Nucleus accumbens (tissue), 56 donors: ENCODE results near the gene TUBB4B.
"Not testable (repeated sequence)": the region's sequence is repeated elsewhere in the genome, so short reads cannot be mapped to it uniquely, and the experiment has no call there.

ENCODE experiments used
- DNase-seq, 56 donors: peaks; one replicate each; lab custom pipeline; 2025; lab: John Stamatoyannopoulos, UW

TUBB4B gene

GRCh38 chr9:137234055-137234697 lies 6.9 kb upstream of the TUBB4B start:
- no peak for DNase-seq

- DNase-seq = no peak
Measured at GRCh38 chr9:137234758-137235423, 6.2 kb upstream of the TUBB4B start.

- DNase-seq = no peak
Measured at GRCh38 chr9:137235424-137236237, 5.5 kb upstream of the TUBB4B start.

GRCh38 chr9:137236238-137236935 lies 4.7 kb upstream of the TUBB4B start:
- DNase-seq = peak in 53 of 56 donors; percentile 11 to 89 (median 66)

- DNase-seq = peak in 5 of 56 donors; percentile 12 to 39 (median 28)
Measured at GRCh38 chr9:137236936-137237421, 4.1 kb upstream of the TUBB4B start.

GRCh38 chr9:137237759-137238726 lies 3.0 kb upstream of the TUBB4B start:
- peak in 50 of 56 donors; percentile 11 to 89 (median 60) for DNase-seq

GRCh38 chr9:137239541-137240200 lies 1.4 kb upstream of the TUBB4B start:
- not testable (repeated sequence) for DNase-seq

- peak in 53 of 56 donors; percentile 23 to 88 (median 78) for DNase-seq
Measured at GRCh38 chr9:137240318-137240840, 708 bp upstream of the TUBB4B start.

- DNase-seq = peak in 14 of 56 donors; percentile 16 to 79 (median 38)
Measured at GRCh38 chr9:137241490-137242268, 592 bp downstream of the TUBB4B start.

- no peak for DNase-seq
Measured at GRCh38 chr9:137242269-137243203, 1.4 kb downstream of the TUBB4B start.

- DNase-seq = not testable (repeated sequence)
Measured at GRCh38 chr9:137243266-137243625, 2.2 kb downstream of the TUBB4B start.

GRCh38 chr9:137243626-137244485 lies 2.8 kb downstream of the TUBB4B start:
- DNase-seq = no peak

GRCh38 chr9:137244486-137245449 lies 3.7 kb downstream of the TUBB4B start:
- no peak for DNase-seq
